HT1080 (cell line): ENCODE results near the gene TBC1D3H. TPM values are rescaled to one million over a fixed set of nuclear protein-coding genes. Genes with fewer than 3 reads are reported as not detected.
"Not testable (repeated sequence)": the region's sequence is repeated elsewhere in the genome, so short reads cannot be mapped to it uniquely, and the experiment has no call there.

Source experiments
- DNase-seq: peaks from one replicate; pipeline ENCODE4 v3.0.0-alpha.2; 2015; ENCODE audit warnings: low read depth
- polyA plus RNA-seq, 2 experiments: library from polyadenylated mRNA; depleted of rRNA; stranded (reverse); fragments of >200 nt; gene quantifications; 2 replicates each; pipeline ENCODE4 v1.2.3, GENCODE V29; 2015
- small RNA-seq: library from RNA; depleted of rRNA; stranded (forward); fragments of <200 nt; gene quantifications from one replicate; pipeline ENCODE3, GENCODE V24; 2014
- total RNA-seq: library from RNA; depleted of rRNA; stranded (reverse); fragments of >200 nt; shearing (Covaris generic); gene quantifications from 2 replicates; pipeline ENCODE4 v1.2.3, GENCODE V29; 2014; rRNA removed

The TBC1D3H gene
- not detected in 2 replicates for total RNA-seq
- not detected in 2 replicates for polyA plus RNA-seq (2015; cell fraction: cytosol; rRNA removed)
- not detected in 2 replicates for polyA plus RNA-seq (2015; cell fraction: nucleus; rRNA removed)

- not testable (repeated sequence) for DNase-seq
Observed at GRCh38 chr17:36388385-36389245, at the start of gene TBC1D3H. TSS of gene TBC1D3H (minus strand) at chr17:36388435. CDS start at chr17:36386895, 1,540 bp downstream.

DNA sequence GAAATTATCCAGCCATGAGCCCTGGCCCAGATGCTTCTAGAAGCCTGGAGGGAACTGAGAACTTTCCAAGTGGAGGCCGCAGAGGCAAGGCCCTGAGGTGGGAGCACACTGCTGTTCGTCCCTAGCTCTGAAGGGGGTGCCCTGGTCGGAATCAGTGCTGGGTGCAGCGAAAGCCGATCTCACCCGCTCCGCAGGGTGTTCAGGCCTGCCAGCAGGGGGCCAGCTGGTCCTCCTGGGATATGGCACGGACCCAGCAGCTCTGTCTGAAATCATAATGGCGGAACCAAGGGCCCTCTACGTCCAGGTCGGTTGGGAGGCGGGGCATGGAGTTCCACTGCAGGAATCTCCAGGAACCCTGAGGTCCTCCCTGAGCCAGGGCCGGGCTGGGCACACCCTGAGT lies 40.7 kb upstream of the TBC1D3H start:
- DNase-seq = not testable (repeated sequence)

DNA sequence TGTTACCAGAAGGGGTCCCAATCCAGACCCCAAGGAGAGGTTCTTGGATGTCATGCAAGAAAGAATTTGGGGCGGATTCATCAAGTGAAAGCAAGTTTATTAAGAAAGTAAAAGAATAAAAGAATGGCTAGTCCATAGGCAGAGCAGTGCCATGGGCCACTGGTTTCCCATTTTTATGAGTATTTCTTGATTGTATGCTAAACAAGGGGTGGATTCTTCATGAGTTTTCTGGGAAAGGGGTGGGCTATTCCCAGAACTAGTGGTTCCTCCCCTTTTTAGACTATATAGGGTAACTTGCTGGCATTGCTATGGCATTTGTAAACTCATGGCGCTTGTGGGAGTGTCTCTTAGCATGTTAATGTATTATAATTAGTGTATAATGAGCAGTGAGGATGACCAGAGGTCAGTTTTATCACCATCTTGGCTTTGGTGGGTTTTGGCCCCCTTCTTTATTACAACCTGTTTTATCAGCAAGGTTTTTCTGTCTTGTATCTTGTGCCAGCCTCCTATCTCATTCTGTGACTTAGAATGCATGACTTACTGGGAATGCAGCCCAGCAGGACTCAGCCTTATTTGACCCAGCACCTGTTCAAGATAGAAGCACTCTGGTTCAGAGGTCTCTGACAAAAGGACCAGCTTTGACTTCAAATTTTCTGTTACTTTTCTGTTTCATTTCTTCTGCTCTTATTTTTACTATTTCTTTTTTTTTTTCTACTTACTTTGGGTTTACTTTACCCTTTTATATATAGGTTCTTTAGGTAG lies 27.1 kb upstream of the TBC1D3H start:
- DNase-seq = not testable (repeated sequence)

DNA sequence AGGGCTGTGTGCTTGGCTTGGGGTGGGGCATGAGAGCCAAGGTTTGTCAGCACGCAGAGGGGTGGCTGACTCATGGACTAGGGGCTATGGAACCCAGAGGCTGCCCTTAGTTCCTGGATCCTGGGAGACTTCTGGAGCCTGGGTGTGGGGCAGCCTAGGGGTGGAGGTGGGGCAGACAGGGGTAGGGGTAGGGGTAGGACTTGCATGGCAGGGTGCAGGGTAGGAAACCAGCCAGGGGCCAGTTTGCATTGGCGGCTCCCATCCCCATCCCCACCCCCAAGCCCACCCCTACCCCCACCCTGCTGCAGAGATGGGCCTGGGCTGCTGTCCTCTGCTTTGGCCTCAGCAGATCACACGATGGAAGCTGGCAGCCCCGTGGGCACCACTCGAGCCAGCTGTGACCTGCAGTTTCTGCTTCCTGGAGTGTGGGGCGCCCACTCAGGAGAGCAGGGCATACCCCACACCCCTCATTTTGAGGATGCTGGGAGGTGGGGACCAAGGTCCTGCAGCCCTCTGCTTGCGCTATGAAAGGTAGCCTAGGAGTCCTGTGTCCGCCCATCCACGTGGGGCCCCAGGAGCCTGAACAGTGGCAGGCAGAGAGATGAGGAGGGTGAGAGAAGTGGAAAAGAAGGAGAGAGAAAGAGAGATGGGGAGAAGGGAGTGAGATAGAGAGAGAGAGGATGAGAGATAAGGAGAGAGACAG lies 2.9 kb upstream of the TBC1D3H start:
- DNase-seq = not testable (repeated sequence)

DNA sequence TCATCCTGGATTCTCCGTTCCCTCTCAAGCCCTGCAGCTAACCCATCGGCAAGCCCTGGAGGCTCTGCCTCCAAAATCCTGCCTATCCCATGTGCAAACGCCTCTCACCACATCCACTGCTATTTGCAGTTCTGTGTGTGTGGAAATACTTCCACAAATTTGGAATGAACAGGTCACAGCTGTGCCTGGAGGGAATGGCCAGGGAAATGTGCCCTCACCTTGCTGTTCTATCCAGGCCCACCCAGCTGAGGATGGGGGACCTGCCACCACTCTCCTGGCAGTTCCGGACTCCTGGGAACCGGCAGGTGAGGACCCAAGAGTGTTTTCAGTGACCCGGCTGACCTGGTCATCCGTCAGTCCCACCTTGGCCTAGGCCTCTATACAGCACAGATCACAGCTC lies 12.3 kb downstream of the TBC1D3H start:
- not testable (repeated sequence) for DNase-seq

- not testable (repeated sequence) for DNase-seq
Observed at GRCh38 chr17:36362496-36362895, 25.7 kb downstream of the TBC1D3H start.

Small RNA genes lying within 50 kb of the gene (small RNA-seq; reads per million reads assigned to genes)
- not detected for gene RNU6-1192P

Other genes starting within 250 kb of the TBC1D3H start
- gene TBC1D3B, start 211.8 kb downstream of the TBC1D3H start, total RNA-seq = 2.0 TPM in 1 of 2 replicates, not detected in the other
- 0.13 TPM in 1 of 2 replicates, not detected in the other for gene CCL3L1, start 191.7 kb downstream of the TBC1D3H start, total RNA-seq
- gene CCL4L2, start 177.4 kb downstream of the TBC1D3H start, total RNA-seq = not detected in 2 replicates
- gene TBC1D3I, start 123.9 kb downstream of the TBC1D3H start, total RNA-seq = 0.37 TPM in 1 of 2 replicates, not detected in the other
- not detected in 2 replicates for gene TBC1D3G, start 64.6 kb downstream of the TBC1D3H start, total RNA-seq
- gene ZNHIT3, start 98.2 kb upstream of the TBC1D3H start, total RNA-seq = 51.7 and 55.4 TPM in 2 replicates
- 120 and 130 TPM in 2 replicates for gene MYO19, start 146.4 kb upstream of the TBC1D3H start, total RNA-seq
- 13.9 and 27.9 TPM in 2 replicates for gene PIGW, start 146.6 kb upstream of the TBC1D3H start, total RNA-seq
- 54.1 and 58.6 TPM in 2 replicates for gene GGNBP2, start 156.5 kb upstream of the TBC1D3H start, total RNA-seq
- gene DHRS11, start 203.4 kb upstream of the TBC1D3H start, total RNA-seq = 11.7 and 12.1 TPM in 2 replicates
- gene MRM1, start 213.1 kb upstream of the TBC1D3H start, total RNA-seq = 19.6 and 25.2 TPM in 2 replicates